Left ventricle myocardium inferior (tissue), 1 donor: ENCODE results near the gene PTPRG. TPM values are rescaled to one million over a fixed set of nuclear protein-coding genes. Genes with fewer than 3 reads are reported as not detected.

ENCODE experiments used
- DNase-seq: peaks from one replicate; pipeline ENCODE4 v3.0.0-alpha.2; 2020
- H3K27ac ChIP-seq: fragments of 200-600 bp; replicated peaks from 2 replicates; pipeline ENCODE4 v1.8.0; 2021
- H3K27me3 ChIP-seq: fragments of 200-600 bp; 2 replicates; pipeline ENCODE4 v1.8.0; 2021; ENCODE audit warnings: low read depth
- H3K36me3 ChIP-seq: fragments of 200-600 bp; 2 replicates; pipeline ENCODE4 v1.8.0; 2021
- H3K4me1 ChIP-seq: fragments of 200-600 bp; 2 replicates; pipeline ENCODE4 v1.8.0; 2021
- H3K4me3 ChIP-seq: fragments of 200-600 bp; 2 replicates; pipeline ENCODE4 v1.8.0; 2021; ENCODE audit warnings: mild to moderate bottlenecking, moderate library complexity
- H3K9me3 ChIP-seq: fragments of 200-600 bp; replicated peaks from 2 replicates; pipeline ENCODE4 v1.8.0; 2021
- intact Hi-C: fragments of 100-400 bp; cut with micrococcal nuclease; formaldehyde crosslinking; loops from one replicate; pipeline ENCODE4 v1.11.0; 2022
- total RNA-seq: library from RNA; stranded (reverse); fragmentation: NEBNext Ultra II Directional; extraction: Animal tissue kit (Norgen Biotek cat#: 25700); gene quantifications from one replicate; pipeline ENCODE4 v1.2.1, GENCODE V29; 2021
- TF ChIP-seq, protein P1 (sequence below): fragments of 200-600 bp; IDR thresholded peaks from 2 replicates; pipeline ENCODE4 v1.8.0; 2021; ENCODE audit warnings: antibody characterized with exemption, mild to moderate bottlenecking, borderline replicate concordance
- donor health status: DM: no; HTN: yes; CAD: no; lungs with severe emphysema.

PTPRG gene
- total RNA-seq, 1 donor from 2014 or later, result 29.6 TPM

DNA sequence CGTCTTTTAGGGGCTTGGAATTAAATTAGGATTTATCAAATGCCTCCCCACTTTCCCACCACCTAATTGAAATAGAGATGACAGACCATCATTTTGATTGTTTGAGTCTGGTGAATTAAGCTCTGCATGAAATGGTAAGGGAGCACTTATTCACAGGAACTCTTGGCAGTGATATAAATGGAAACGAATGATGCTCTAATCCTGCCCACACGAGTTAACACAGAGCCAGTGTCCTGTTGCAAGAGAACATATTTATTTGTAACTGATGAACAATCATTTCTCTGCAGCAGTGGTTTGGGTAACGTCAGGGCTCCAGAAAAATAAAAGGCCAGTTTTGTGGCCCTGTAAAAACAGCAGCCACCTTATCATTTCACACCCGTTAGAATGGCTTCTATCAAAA lies 648.6 kb downstream of the PTPRG start:
- Histone ChIP-seq H3K9me3 (no peaks in the 10 kb centered on the region), H3K4me3 (no peak overlapping the region), H3K4me1 (no peaks in the 10 kb centered on the region), H3K36me3 (peaks cover 41% of the 10 kb centered on the region), H3K27me3 (no peaks in the 10 kb centered on the region), H3K27ac (no peak overlapping the region)
- intact Hi-C loops, result no loop called here
- no peak for DNase-seq
- TF ChIP-seq, protein P1, sequence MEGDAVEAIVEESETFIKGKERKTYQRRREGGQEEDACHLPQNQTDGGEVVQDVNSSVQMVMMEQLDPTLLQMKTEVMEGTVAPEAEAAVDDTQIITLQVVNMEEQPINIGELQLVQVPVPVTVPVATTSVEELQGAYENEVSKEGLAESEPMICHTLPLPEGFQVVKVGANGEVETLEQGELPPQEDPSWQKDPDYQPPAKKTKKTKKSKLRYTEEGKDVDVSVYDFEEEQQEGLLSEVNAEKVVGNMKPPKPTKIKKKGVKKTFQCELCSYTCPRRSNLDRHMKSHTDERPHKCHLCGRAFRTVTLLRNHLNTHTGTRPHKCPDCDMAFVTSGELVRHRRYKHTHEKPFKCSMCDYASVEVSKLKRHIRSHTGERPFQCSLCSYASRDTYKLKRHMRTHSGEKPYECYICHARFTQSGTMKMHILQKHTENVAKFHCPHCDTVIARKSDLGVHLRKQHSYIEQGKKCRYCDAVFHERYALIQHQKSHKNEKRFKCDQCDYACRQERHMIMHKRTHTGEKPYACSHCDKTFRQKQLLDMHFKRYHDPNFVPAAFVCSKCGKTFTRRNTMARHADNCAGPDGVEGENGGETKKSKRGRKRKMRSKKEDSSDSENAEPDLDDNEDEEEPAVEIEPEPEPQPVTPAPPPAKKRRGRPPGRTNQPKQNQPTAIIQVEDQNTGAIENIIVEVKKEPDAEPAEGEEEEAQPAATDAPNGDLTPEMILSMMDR, result no peak

GRCh38 chr3:62211675-62212429 lies 650.5 kb downstream of the PTPRG start:
- H3K4me3 ChIP-seq, result no peak overlapping the region
- no peak for DNase-seq
- H3K36me3 ChIP-seq, result peaks cover 23% of the 10 kb centered on the region
- H3K9me3 ChIP-seq, result no peaks in the 10 kb centered on the region
- intact Hi-C loops, result no loop called here
- TF ChIP-seq, protein P1, result no peak
- no peaks in the 10 kb centered on the region for H3K27me3 ChIP-seq
- H3K27ac ChIP-seq, result no peak overlapping the region
- H3K4me1 ChIP-seq, result no peaks in the 10 kb centered on the region

DNA sequence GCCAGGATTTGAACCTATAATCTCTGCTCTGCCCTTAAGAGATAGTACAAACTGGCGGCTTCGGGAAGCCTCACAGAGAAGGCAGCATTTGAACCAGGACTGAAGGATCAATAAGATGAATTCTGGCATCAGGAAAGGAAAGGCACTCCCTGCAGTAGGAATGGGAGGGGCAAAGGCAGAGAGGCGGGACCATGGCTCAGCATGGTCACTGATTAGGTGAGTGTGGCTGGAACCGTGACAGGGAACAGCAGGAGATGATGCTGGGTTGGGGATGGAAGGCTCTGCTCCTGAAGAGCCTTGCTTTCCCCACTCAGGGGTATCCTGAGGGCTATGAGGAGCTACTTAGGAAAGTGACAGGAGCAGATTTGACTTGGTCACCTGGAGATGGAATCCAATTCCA lies 653.5 kb downstream of the PTPRG start:
- H3K27ac ChIP-seq, result no peak overlapping the region
- peaks cover 1% of the 10 kb centered on the region for H3K4me1 ChIP-seq
- intact Hi-C loops, result no loop called here
- DNase-seq, result no peak
- H3K9me3 ChIP-seq, result no peaks in the 10 kb centered on the region
- TF ChIP-seq, protein P1, result no peak
- peaks cover 23% of the 10 kb centered on the region for H3K36me3 ChIP-seq
- no peaks in the 10 kb centered on the region for H3K27me3 ChIP-seq
- H3K4me3 ChIP-seq, result no peak overlapping the region

DNA sequence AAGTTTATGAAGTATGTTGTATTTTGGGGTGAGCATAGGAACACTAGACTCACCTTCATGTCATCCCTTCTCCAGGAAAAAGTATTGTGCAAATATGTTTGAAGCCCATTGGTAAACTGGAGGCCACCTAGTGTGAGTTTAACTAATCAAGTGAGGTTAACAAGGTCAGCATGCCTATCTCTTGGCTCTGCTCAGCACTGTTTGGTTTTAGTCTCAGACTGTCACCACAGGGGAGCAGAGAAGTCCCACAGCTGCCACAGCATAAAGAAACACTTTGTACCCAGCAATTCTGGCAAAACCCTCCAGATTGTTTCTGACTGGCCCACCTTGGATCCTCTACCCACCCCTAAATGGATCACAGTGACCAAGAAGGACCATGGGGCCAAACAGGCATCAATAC lies 659.2 kb downstream of the PTPRG start:
- no peak for DNase-seq
- peaks cover 46% of the 10 kb centered on the region for H3K36me3 ChIP-seq
- H3K4me3 ChIP-seq, result no peak overlapping the region
- H3K4me1 ChIP-seq, result peaks cover 15% of the 10 kb centered on the region
- intact Hi-C loops, result no loop called here
- H3K9me3 ChIP-seq, result no peaks in the 10 kb centered on the region
- TF ChIP-seq, protein P1, result no peak
- no peak overlapping the region for H3K27ac ChIP-seq
- H3K27me3 ChIP-seq, result no peaks in the 10 kb centered on the region

DNA sequence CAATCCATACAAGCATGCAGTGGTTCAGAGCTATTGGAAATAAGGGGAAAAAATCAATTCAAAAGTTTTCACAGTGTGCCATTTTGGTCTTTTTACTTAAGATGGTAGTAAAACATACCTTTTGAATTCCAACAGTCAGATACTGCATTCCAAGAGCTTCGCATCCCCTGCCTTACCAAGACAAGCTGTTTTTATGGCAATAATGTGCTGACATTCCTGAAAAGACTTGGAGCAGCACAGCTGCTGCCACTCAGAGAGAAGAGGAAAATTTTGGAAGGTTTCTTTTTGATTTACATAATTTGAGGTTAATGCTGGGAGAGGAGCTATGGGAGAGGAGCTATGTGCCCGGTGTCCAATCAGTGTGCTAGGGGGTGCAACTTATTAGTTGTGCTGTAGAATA lies 663.7 kb downstream of the PTPRG start:
- Histone ChIP-seq H3K27ac (no peak overlapping the region), H3K9me3 (no peaks in the 10 kb centered on the region), H3K4me1 (peaks cover 11% of the 10 kb centered on the region), H3K36me3 (peaks cover 33% of the 10 kb centered on the region), H3K27me3 (no peaks in the 10 kb centered on the region), H3K4me3 (no peak overlapping the region)
- no peak for DNase-seq
- intact Hi-C loops, result no loop called here
- TF ChIP-seq, protein P1, result no peak
